ENCODE data around the gene WWP2.
"Not testable (repeated sequence)": the region's sequence is repeated elsewhere in the genome, so short reads cannot be mapped to it uniquely, and the experiment has no call there.

Gene WWP2

GRCh38 chr16:69833357-69834282, 71.5 kb downstream of the WWP2 start:
- DNase-seq: no peak

GRCh38 chr16:69834807-69835466, 72.8 kb downstream of the WWP2 start:
- no peak for DNase-seq

GRCh38 chr16:69836257-69836656, 74.1 kb downstream of the WWP2 start:
- DNase-seq: no peak

- no peak for DNase-seq
These were observed 75.2 kb downstream of the WWP2 start for GRCh38 chr16:69837380-69837779.

- DNase-seq: no peak
These were observed 76.4 kb downstream of the WWP2 start for GRCh38 chr16:69838489-69838888.

- DNase-seq: no peak
These were observed 77.1 kb downstream of the WWP2 start for GRCh38 chr16:69839240-69839688.

- DNase-seq: no peak
These were observed 77.8 kb downstream of the WWP2 start for GRCh38 chr16:69839798-69840409.

GRCh38 chr16:69840975-69841374, 78.8 kb downstream of the WWP2 start:
- no peak for DNase-seq

- no peak for DNase-seq
These were observed 82.3 kb downstream of the WWP2 start for GRCh38 chr16:69844441-69844840.

GRCh38 chr16:69845181-69845580, 83.0 kb downstream of the WWP2 start:
- no peak for DNase-seq

- no peak for DNase-seq
These were observed 85.5 kb downstream of the WWP2 start for GRCh38 chr16:69847643-69848042.

GRCh38 chr16:69848637-69849545, 86.8 kb downstream of the WWP2 start:
- no peak for DNase-seq

GRCh38 chr16:69851491-69852240, 89.5 kb downstream of the WWP2 start:
- DNase-seq: no peak

GRCh38 chr16:69852815-69853214, 90.7 kb downstream of the WWP2 start:
- no peak for DNase-seq

- no peak for DNase-seq
These were observed 91.3 kb downstream of the WWP2 start for GRCh38 chr16:69853481-69853880.

GRCh38 chr16:69854776-69855175, 92.6 kb downstream of the WWP2 start:
- DNase-seq: not testable (repeated sequence)

- DNase-seq: no peak
These were observed 93.5 kb downstream of the WWP2 start for GRCh38 chr16:69855592-69855991.

GRCh38 chr16:69858191-69859104, 96.3 kb downstream of the WWP2 start:
- DNase-seq: no peak

- no peak for DNase-seq
These were observed 97.2 kb downstream of the WWP2 start for GRCh38 chr16:69859105-69859989.

All from CD4-positive, alpha-beta T cell treated with Interferon gamma for 1 hour (primary cell).